RKO (cell line): ENCODE measurements around the gene HIPK1.

Experiments used
- DNase-seq: peaks from one replicate; pipeline ENCODE4 v3.0.0-alpha.2; 2016; ENCODE audit warnings: low spot score

HIPK1 gene

DNA sequence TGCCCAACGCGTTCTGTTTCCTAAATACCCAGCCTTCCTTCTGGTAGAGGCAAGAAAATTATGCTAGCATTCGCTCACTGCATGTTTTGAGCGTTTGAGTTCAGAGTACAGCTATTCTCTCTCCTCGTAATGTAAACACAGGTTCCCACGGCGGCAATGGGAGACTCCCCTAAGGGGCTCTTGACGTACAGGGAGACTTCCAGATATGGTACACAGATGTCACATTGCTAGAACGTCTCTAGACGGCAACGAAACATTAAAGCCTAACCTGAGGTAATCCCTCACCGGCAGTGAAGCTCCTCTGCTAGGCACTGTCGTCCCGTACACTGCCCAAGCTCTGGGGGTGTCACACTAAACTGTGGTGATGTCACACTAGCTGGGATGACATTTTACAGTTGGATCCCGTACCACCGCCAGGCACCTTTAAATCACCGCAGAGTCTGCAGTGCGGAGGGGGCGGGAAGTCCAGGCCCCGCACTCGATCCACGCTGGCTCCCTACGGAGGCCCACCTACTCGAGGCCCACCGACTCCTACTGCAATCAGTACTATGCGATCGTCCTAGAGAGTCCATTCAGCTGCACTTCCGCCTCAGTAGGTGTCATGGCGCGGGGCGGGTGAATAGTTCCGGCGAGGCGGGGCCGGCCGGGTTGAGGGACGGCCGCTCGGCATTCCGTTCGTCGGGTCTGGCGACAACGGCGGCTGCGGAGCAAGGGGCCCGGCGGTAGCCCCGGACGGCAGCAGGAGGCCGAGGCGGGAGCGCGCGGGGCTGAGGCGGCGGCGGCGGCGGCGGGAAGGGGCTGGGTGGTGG lies at the start of gene HIPK1:
HIPK1 (plus strand) TSS at position 384 of the 809 bp plus-strand sequence.
- peak; percentile 85 for DNase-seq

GRCh38 chr1:113879739-113880038 lies 49.4 kb upstream of the HIPK1 start:
- no peak for DNase-seq

GRCh38 chr1:113881661-113882060 lies 47.5 kb upstream of the HIPK1 start:
- no peak for DNase-seq

DNA sequence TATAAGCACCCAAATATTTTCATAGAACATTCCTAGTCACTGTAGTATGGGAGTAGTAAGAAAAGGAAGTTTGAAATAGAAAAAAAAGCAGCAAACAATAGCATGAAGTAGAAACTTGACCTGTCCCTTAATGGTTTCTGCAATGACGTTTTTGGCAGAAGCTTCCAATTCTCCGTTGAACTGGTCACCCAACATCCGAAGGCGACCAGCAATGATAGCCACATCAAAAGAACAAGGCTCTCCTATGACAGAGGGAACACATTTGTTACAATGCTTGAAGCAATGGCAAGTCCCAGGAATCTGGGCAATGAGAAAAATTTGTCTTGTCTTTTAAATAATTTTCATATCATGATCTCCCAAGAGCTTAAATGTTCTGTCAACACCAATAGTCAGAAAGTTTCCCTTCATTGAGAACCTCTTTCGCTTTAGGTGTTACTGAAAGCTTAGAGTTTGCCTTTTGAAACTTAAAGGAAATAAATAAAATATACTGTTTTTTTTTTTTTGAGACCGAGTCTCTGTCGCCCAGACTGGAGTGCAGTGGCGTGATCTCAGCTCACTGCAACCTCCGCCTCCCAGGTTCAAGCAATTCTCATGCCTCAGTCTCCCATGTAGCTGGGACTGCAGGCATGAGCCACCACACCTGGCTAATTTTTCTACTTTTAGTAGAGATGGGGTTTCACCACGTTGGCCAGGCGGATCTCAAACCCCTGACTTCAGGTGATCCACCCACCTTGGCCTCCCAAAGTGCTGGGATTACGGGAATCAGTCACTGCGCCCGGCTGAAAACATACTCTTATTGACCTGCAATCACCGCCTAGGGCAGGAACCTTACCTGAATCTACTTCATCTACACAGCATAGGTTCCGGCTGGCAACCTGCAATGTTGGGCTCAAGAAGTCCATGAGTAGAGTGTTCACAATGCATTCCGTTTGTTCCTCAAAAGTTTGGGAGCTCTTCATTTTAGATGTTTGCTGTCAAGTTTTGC lies 42.4 kb upstream of the HIPK1 start:
- no peak for DNase-seq

DNA sequence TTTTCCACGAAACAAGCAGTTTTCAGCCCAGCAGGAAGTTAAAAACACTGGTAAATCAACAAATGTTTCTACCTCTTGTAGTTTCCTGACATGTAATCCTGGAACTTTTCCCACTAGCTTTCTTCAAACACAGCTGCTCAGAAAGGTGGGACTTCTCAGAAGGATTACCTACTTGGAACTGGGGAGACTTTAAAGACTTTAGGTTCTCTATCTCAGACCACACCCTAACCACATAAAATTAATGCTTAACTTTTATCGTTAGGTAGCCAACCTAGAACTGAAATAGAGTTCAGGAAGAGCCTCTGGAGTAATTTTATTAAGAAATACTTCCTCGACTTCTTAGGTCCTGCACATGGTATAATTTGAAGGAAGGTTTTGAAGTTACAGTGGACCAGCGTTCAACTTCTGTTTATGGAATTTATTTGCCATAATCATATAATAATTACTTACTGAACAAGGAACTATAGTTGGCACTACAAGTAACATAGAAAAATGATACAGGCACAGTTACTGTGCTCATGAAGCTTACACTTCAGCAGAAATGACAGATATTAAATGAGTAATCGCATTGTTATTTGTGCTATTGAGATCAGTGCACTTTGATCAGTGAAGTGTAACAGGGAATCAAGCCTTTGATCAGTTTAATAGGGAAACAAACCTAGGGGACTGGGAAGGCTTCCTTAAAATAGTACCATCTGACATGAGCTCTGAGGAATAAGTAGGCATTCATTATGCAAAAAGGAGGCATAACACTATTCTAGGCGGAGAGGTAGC lies 41.5 kb upstream of the HIPK1 start, which contains the start of gene BCL2L15:
BCL2L15 (minus strand) TSS at position 180 of the 774 bp plus-strand sequence. CDS start 206 bp downstream, outside the sequence.
- no peak for DNase-seq

DNA sequence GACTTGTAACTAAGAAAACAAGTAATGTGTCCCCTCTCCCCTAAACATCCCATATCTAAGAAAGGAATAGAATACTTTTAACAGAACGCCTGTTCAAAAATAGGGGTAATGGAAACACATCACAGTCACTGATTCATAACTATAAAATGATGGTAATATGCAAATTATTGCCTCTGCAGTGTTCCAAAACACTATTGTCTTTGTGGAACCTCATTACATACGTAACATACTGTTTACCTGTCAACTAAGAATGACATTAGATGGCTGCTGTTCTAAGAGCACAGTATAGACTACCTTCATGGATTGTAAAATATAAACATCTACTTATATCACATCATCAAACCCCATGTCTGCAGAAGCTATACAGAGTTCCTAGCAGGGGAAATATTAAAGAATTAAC lies 38.3 kb upstream of the HIPK1 start:
- DNase-seq, result no peak

- DNase-seq, result no peak
Measured at GRCh38 chr1:113891631-113892220, 37.4 kb upstream of the HIPK1 start.

- no peak for DNase-seq
Measured at GRCh38 chr1:113893267-113893666, 35.9 kb upstream of the HIPK1 start.

DNA sequence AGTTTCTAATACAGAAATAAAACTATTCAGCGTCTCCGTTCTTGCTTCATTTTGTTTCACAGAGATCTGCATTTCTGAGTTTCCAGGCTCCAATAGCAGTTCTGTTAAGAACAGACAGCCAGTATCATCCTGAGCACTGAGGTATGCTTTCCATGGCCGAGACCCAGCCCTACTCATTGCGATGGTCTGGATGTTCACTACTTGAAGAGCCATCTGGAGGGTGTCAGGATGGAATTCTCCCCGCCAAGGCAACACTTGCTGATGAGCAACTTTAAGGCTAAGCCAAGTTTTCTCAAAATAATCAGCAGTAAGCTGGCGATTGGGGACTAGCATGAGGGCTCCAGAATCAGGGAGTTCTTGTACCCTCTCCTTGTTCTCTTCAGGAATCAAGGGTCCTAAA lies 34.0 kb upstream of the HIPK1 start:
- DNase-seq, result no peak

- DNase-seq, result no peak
Measured at GRCh38 chr1:113895961-113896360, 33.2 kb upstream of the HIPK1 start.

DNA sequence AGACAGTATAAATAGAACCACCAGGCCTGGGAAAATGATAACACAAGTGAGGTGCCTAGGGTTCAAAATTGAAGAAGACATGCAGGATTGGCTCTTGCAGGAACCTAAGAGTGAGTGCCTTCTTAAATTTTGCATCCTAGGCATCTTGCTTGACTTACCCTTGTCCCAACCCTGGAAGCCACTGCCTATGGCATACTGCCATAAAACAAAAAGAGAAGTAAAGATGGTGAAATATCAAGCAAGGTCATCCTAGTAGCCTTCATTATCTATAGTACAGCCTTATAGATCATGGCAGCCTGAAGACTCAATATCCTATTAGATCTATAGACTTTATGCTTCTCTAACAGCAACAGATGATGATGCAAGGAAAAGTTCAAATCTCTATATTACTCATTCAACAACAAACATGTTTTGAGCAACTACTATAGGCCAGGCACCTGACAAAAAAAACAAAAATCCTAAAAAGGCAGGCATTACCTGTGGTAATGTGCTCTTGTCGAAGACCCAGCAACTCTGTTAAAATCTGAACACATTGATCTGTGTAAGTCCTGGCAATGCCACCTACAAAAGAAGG lies 30.8 kb upstream of the HIPK1 start:
- DNase-seq, result no peak

- DNase-seq, result no peak
Measured at GRCh38 chr1:113899111-113899510, 30.0 kb upstream of the HIPK1 start.

DNA sequence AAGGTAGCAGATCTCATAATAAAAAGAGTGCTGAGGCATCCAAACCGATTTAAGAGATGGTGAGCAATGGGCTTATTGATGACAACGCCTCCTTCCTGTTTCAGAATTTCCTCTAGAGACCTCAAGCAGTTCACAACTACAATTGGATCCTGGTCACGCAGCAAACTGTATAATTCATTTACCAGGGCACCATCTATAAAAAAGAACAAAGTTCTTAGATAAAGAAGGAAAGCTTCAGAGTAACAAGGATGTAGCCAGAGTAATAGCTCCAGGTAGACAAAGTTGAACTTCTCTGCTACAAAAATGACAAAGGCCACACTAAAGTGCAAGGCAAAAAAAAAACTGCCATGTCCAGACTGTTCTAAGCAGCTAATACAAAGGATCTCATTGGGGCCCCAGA lies 27.9 kb upstream of the HIPK1 start:
- DNase-seq, result no peak

DNA sequence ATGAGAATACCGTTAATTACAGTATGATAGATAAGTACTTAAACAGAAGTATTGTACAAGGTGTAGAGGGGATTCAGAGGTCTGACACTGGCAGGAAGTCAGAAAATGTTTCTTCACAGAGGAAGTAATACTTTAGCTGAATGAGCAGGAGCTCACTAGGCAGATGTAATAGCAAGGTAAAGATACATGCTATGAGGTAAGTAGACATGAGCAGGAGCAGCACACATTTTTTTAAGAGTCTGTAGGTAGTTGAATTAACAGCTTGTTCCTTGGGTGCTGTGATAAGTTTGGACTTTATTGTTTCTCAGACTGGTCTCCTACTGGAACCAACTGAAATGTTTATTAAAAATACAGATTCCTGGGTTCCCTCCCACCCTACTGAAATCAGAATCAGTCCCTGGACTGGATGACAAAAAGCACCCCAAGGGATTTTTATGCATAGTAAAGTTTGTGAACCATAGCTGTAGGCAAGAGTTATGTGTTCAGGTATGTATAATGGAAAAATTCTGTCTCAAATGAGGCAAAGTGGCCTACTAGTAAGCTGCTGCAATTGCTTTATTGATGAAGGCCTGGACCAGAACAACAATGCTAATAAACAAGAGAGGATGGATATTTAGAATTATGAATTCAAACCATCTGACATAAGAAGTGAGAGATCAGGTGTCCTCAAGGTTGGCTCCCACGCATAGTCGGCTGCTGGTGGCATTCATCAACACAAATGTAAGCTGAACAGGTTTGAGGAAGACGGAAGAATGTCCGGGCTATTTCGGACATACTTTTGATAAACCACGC lies 25.4 kb upstream of the HIPK1 start:
- DNase-seq, result peak; percentile 38

- no peak for DNase-seq
Measured at GRCh38 chr1:113904293-113904673, 24.8 kb upstream of the HIPK1 start.

GRCh38 chr1:113904674-113905434 lies 24.3 kb upstream of the HIPK1 start, which contains the start of the genes AP4B1 and DCLRE1B:
AP4B1 (minus strand) TSS chr1:113904799; CDS start chr1:113904717, 82 bp downstream.
DCLRE1B (plus strand) TSS chr1:113905326; CDS start chr1:113905587, 261 bp downstream.
- DNase-seq, result peak; percentile 99

- DNase-seq, result peak; percentile 16
Measured at GRCh38 chr1:113905435-113905861, 23.7 kb upstream of the HIPK1 start.

DNA sequence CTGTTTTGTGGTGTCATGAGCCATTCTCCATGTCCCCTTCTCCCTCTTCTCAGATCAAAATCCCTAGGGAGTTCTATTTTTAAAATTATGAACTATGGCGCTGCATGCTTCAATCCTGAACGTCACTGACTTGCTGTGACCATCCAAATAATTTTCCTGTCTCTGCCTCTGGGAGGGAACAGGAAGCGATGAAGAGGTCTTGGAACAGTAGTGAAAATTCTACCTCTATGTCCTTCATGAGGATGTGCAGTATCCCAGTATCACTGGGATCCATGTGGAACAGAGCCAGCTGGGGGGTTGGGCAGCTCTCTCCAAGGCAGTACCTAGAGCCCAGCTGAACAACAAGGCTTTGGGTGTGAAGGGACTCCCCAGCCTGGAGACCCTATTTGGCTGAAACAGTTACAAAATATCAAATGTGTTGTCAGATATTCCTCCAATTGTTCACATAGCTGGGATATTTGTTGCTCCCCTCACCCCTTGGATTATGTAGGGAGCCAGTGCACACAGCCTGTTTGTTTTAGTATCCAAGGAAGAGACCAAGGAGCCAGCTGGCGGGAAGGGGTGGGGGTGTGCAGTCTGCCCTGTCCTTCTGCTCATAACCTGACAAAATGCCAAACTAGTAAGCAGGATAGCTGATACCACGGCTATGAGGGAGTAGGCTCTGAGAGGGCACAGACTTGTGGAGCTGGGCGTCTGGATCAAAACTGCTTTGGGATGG lies 16.4 kb upstream of the HIPK1 start:
- DNase-seq, result no peak

DNA sequence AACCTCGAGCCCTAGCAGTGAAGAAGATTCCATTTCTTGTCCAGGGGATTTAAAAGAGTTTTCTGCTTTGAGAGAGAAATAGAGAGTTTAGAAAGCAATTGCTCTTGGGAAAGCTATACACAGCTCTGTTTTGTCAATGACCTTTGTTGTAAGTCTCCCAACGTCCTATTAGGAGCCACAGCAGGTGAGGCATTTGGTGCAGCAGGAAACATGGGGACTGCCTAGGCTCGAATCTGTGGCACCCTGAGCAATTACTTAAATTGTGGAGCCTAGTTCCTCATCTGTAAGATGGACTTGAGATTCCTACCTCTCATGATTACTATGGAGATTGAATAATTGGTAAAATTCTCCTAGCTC lies 15.8 kb upstream of the HIPK1 start:
- no peak for DNase-seq
